H1 (cell line): ENCODE data around the gene GLIPR1. TPM values are rescaled to one million over a fixed set of nuclear protein-coding genes. Genes with fewer than 3 reads are reported as not detected.

Experiments used
- CTCF ChIA-PET: fragments of 300-600 bp; sonication (Branson Sonifier 250); formaldehyde crosslinking; loops from one replicate; lab custom pipeline; 2021; ENCODE audit not compliant: partially characterized antibody; lab: Charles Lee
- POLR2A ChIA-PET: fragments of 300-600 bp; sonication (Branson Sonifier 250); formaldehyde crosslinking; loops from one replicate; lab custom pipeline; 2021; ENCODE audit warnings: inconsistent platforms; ENCODE audit not compliant: partially characterized antibody; lab: Charles Lee
- DNase-seq, 2 experiments: peaks; one replicate each; pipeline versions ENCODE4 v3.0.0 to v3.0.0-alpha.2; 2010 to 2022; ENCODE audit warnings: low spot score in 2 of 2, low read depth in 1 of 2, mixed read lengths in 1 of 2
- FAIRE-seq: peaks from 2 replicates; lab custom pipeline; 2011; peaks lifted over from hg19 to GRCh38; lab: Jason Lieb, UNC
- H2AFZ ChIP-seq: 2 replicates; pipeline ENCODE4 v1.8.1; 2012; ENCODE audit warnings: low read length, inconsistent platforms
- H2AK5ac ChIP-seq: 2 replicates; pipeline ENCODE4 v1.6.1; 2013; ENCODE audit warnings: low read depth, low read length
- H2BK120ac ChIP-seq: replicated peaks from 2 replicates; pipeline ENCODE3; 2013; ENCODE audit warnings: low read depth, low read length, inconsistent platforms
- H2BK12ac ChIP-seq: 2 replicates; pipeline ENCODE4 v1.6.1; 2013; ENCODE audit warnings: low read depth, low read length
- H2BK15ac ChIP-seq: 2 replicates; pipeline ENCODE4 v1.6.1; 2013; ENCODE audit warnings: low read length
- H2BK20ac ChIP-seq: 2 replicates; pipeline ENCODE4 v1.6.1; 2013; ENCODE audit warnings: low read length
- H2BK5ac ChIP-seq: 2 replicates; pipeline ENCODE4 v1.6.1; 2013; ENCODE audit warnings: low read depth, low read length
- H3K14ac ChIP-seq: 2 replicates; pipeline ENCODE4 v1.6.1; 2013; ENCODE audit warnings: inconsistent platforms; ENCODE audit not compliant: insufficient read length
- H3K18ac ChIP-seq: 2 replicates; pipeline ENCODE4 v1.6.1; 2013; ENCODE audit warnings: low read length; ENCODE audit errors: extremely low read depth
- H3K23ac ChIP-seq: 2 replicates; pipeline ENCODE4 v1.6.1; 2013; ENCODE audit warnings: inconsistent platforms; ENCODE audit not compliant: insufficient read length
- H3K23me2 ChIP-seq: 2 replicates; pipeline ENCODE4 v1.6.1; 2013; ENCODE audit warnings: low read depth, low read length
- H3K27ac ChIP-seq: 2 replicates; pipeline ENCODE4 v1.6.1; 2011; ENCODE audit warnings: low read depth, low read length, inconsistent platforms
- H3K27me3 ChIP-seq, 4 experiments: replicated peaks in 1 of 4; 1 replicate in 1 of 4; 2 replicates in 3 of 4; pipeline versions ENCODE4 v1.6.1 to v1.8.1; 2011 to 2013; ENCODE audit warnings: low read length in 3 of 4, mild to moderate bottlenecking in 3 of 4, inconsistent platforms in 2 of 4, mixed read lengths in 2 of 4, moderate library complexity in 1 of 4; ENCODE audit not compliant: control insufficient read depth in 3 of 4, insufficient read depth in 3 of 4; ENCODE audit errors: extremely low read depth in 1 of 4
- H3K36me3 ChIP-seq, 4 experiments: 2 replicates each; pipeline versions ENCODE4 v1.6.1 to v1.8.1; 2011 to 2013; ENCODE audit warnings: mild to moderate bottlenecking in 4 of 4, low read length in 3 of 4, moderate library complexity in 2 of 4, control low read depth in 1 of 4, inconsistent platforms in 1 of 4; ENCODE audit not compliant: insufficient read depth in 4 of 4, control insufficient read depth in 2 of 4
- H3K4ac ChIP-seq: replicated peaks from 2 replicates; pipeline ENCODE3; 2013; ENCODE audit warnings: low read length, low read depth, mixed read lengths, inconsistent platforms; ENCODE audit not compliant: insufficient read length
- H3K4me1 ChIP-seq, 4 experiments: replicated peaks in 1 of 4; 1 replicate in 1 of 4; 2 replicates in 3 of 4; pipeline versions ENCODE4 v1.6.1 to v1.8.1; 2011 to 2013; ENCODE audit warnings: low read length in 3 of 4, inconsistent platforms in 2 of 4, mixed read lengths in 1 of 4; ENCODE audit not compliant: insufficient read depth in 4 of 4, control insufficient read depth in 3 of 4
- H3K4me2 ChIP-seq, 2 experiments: 2 replicates each; pipeline versions ENCODE4 v1.6.1 to v1.8.1; 2011 to 2013; ENCODE audit warnings: low read depth in 2 of 2, low read length in 2 of 2, control low read depth in 1 of 2, inconsistent platforms in 1 of 2, mild to moderate bottlenecking in 1 of 2; ENCODE audit not compliant: insufficient read depth in 1 of 2
- H3K4me3 ChIP-seq, 4 experiments: fragments of 200-600, 300-600 bp in 1 of 4; sonication (generic), shearing (Covaris generic), sonication (Bioruptor Twin) in 1 of 4; 2 replicates each; pipeline versions ENCODE4 v1.5.1 to v1.8.1; 2011 to 2016; ENCODE audit warnings: low read length in 4 of 4, low read depth in 3 of 4, control low read depth in 2 of 4, inconsistent platforms in 2 of 4, mild to moderate bottlenecking in 2 of 4, mixed read lengths in 1 of 4, moderate library complexity in 1 of 4; ENCODE audit not compliant: insufficient read depth in 2 of 4; ENCODE audit errors: extremely low read depth in 1 of 4
- H3K56ac ChIP-seq: replicated peaks from 2 replicates; pipeline ENCODE3; 2013; ENCODE audit warnings: low read depth, mild to moderate bottlenecking, mixed read lengths, low read length, inconsistent platforms; ENCODE audit not compliant: insufficient read length
- H3K79me1 ChIP-seq: 2 replicates; pipeline ENCODE4 v1.6.1; 2013; ENCODE audit warnings: low read depth, low read length, control low read depth
- H3K79me2 ChIP-seq, 2 experiments: 2 replicates each; pipeline versions ENCODE4 v1.6.1 to v1.8.1; 2012 to 2013; ENCODE audit warnings: low read length in 2 of 2, mild to moderate bottlenecking in 2 of 2, inconsistent platforms in 1 of 2; ENCODE audit not compliant: insufficient read depth in 2 of 2, control insufficient read depth in 1 of 2
- H3K9ac ChIP-seq, 4 experiments: replicated peaks in 1 of 4; 1 replicate in 1 of 4; 2 replicates in 3 of 4; pipeline versions ENCODE4 v1.6.1 to v1.8.1; 2011 to 2013; ENCODE audit warnings: low read depth in 3 of 4, low read length in 3 of 4, control low read depth in 2 of 4, mild to moderate bottlenecking in 2 of 4, moderate library complexity in 2 of 4, inconsistent platforms in 1 of 4; ENCODE audit errors: extremely low read depth in 1 of 4
- H3K9me3 ChIP-seq, 2 experiments: 2 replicates each; pipeline versions ENCODE4 v1.6.1 to v1.8.1; 2012 to 2013; ENCODE audit warnings: mild to moderate bottlenecking in 2 of 2, moderate library complexity in 2 of 2, control low read depth in 1 of 2, inconsistent platforms in 1 of 2, low read depth in 1 of 2, low read length in 1 of 2, mixed read lengths in 1 of 2; ENCODE audit not compliant: insufficient read depth in 2 of 2
- H4K20me1 ChIP-seq, 2 experiments: replicated peaks in 1 of 2; 2 replicates each; pipeline versions ENCODE3 to v1.8.1; 2011 to 2013; ENCODE audit warnings: inconsistent platforms in 2 of 2, low read length in 2 of 2, mild to moderate bottlenecking in 1 of 2; ENCODE audit not compliant: insufficient read depth in 2 of 2, control insufficient read depth in 1 of 2
- H4K5ac ChIP-seq: 2 replicates; pipeline ENCODE4 v1.6.1; 2013; ENCODE audit warnings: low read length, low read depth, mixed read lengths, inconsistent platforms; ENCODE audit not compliant: insufficient read length
- H4K8ac ChIP-seq: 2 replicates; pipeline ENCODE4 v1.8.0; 2013; ENCODE audit warnings: mild to moderate bottlenecking, moderate library complexity, low read length, inconsistent platforms; ENCODE audit not compliant: insufficient read depth; ENCODE audit errors: extremely low read depth
- H4K91ac ChIP-seq: replicated peaks from 2 replicates; pipeline ENCODE3; 2013; ENCODE audit warnings: low read length, mixed read lengths, inconsistent platforms; ENCODE audit not compliant: insufficient read length
- CHD1 ChIP-seq: IDR thresholded peaks from 2 replicates; pipeline ENCODE4 v1.6.1; 2012; ENCODE audit warnings: low read depth, low read length, improper control_type of control experiment
- POU5F1 ChIP-seq: IDR thresholded peaks from 2 replicates; pipeline ENCODE4 v1.6.1; 2011; ENCODE audit warnings: low read depth, mild to moderate bottlenecking, low read length, moderate library complexity
- SIN3A ChIP-seq, 2 experiments: IDR thresholded peaks in 1 of 2; conservative IDR thresholded peaks in 1 of 2; 2 replicates each; pipeline ENCODE4 v1.6.1; 2011 to 2012; ENCODE audit warnings: low read length in 2 of 2, improper control_type of control experiment in 1 of 2, low read depth in 1 of 2, mild to moderate bottlenecking in 1 of 2
- TAF1 ChIP-seq: IDR thresholded peaks from 2 replicates; pipeline ENCODE4 v1.6.1; 2011; ENCODE audit warnings: mild to moderate bottlenecking, low read depth, low read length
- WGBS, 2 experiments: shearing (Covaris generic) in 1 of 2; methylation state at CpG; one replicate each; pipeline versions ENCODE4 v1.1.6 to v1.1.7; 2013 to 2015; ENCODE audit warnings: low lambda C conversion rate in 2 of 2, mixed read lengths in 2 of 2, inconsistent platforms in 1 of 2, low coverage in 1 of 2, missing lambda C conversion rate in 1 of 2; ENCODE audit not compliant: insufficient replicate concordance in 2 of 2, insufficient coverage in 1 of 2, insufficient read length in 1 of 2; ENCODE audit errors: extremely low coverage in 1 of 2, missing lambda C conversion rate in 1 of 2; 5-methylcytosine and 5-hydroxymethylcytosine counted together
- polyA plus RNA-seq, 7 experiments: library from polyadenylated mRNA; depleted of rRNA in 3 of 7; stranded (reverse) in 5 of 7; unstranded in 2 of 7; fragments of >200 nt in 5 of 7; fragments of 200-250 nt in 2 of 7; gene quantifications; 1 replicate in 5 of 7; 2 replicates in 1 of 7; 4 replicates in 1 of 7; pipeline versions ENCODE4 v1.2.1 to v1.2.3, GENCODE V29; 2011 to 2013; ENCODE audit warnings: missing spikeins in 2 of 7, mixed read lengths in 2 of 7
- total RNA-seq: library from RNA; stranded (reverse); fragmentation: NEBNext Ultra II Directional; extraction: Animal tissue kit (Norgen Biotek cat#: 25700); gene quantifications from 2 replicates; pipeline ENCODE4 v1.2.1, GENCODE V29; 2021

GLIPR1 gene
- total and polyA plus RNA-seq, 2 of the 8 experiments (the other 6 are each of a cell fraction or from before 2014, with no cell fraction given), result 0.23 to 1.5 TPM

DNA sequence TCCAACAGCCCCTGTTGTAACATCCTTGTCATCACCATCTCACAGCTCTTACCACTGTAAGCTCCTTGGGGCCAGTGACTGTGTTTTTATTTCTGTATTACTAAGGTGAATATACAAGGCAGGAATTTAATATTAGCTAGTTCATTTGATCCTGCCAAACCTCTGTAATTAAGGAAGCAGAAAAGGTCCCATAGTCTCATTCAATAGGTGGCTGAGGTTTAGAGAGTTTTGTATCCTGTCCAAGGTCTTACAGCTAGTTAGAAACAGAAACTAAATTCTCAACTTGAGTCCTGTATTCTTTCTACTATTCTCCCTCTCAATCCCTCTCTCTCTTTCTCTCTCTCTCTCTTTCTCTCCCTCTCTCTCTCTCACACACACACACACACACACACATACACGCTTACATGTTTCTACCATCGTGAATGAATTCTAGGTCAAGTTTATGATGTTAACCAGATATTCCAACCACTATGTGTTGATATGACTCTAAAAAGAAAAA lies 543 bp upstream of the GLIPR1 start:
- peaks cover 0 to 8% (median 3%) of the 10 kb centered on the region in 4 experiments; a peak in 5 of 7 replicates for H3K4me1 ChIP-seq
- no peak overlapping the region for H3K4me3 ChIP-seq
- H2AK5ac ChIP-seq, result no peak overlapping the region
- 87% methylated on average over 2 of the region's 2 CpGs; no CpG with 5 or more reads in 1 of the 2 experiments for WGBS, 2 experiments
- CTCF ChIA-PET, result interaction anchor here (0.9 to 1.6 kb wide), 2 partner anchors 45 to 557 kb away, joined by 3 read pairs; no protein-coding TSS in a partner anchor
- no peaks in the 10 kb centered on the region for H4K20me1 ChIP-seq
- H4K91ac ChIP-seq, result no peak overlapping the region
- no peak overlapping the region for H2BK120ac ChIP-seq
- DNase-seq (no peak), FAIRE-seq (no peak)
- H3K36me3 ChIP-seq, result no peaks in the 10 kb centered on the region
- H3K18ac ChIP-seq, result no peak overlapping the region
- H3K14ac ChIP-seq, result no peak overlapping the region
- H2AFZ ChIP-seq, result no peak overlapping the region
- H3K79me1 ChIP-seq, result no peaks in the 10 kb centered on the region
- H2BK20ac ChIP-seq, result no peak overlapping the region
- H3K4me2 ChIP-seq, result no peak overlapping the region
- no peak overlapping the region for H4K8ac ChIP-seq
- POLR2A ChIA-PET, result no interaction called here
- no peak overlapping the region for H4K5ac ChIP-seq
- H3K27me3 ChIP-seq, result no peaks in the 10 kb centered on the region
- H2BK12ac ChIP-seq, result no peak overlapping the region
- H3K27ac ChIP-seq, result no peak overlapping the region
- H3K4ac ChIP-seq, result no peak overlapping the region
- TF ChIP-seq CHD1 (no peak), TAF1 (no peak), POU5F1 (no peak), SIN3A (conservative IDR thresholded peaks at IDR 0.05 in 1 of 2, IDR thresholded peaks at IDR 0.05 in 1 of 2; ENCODE audit: low read depth in 1 of 2, low read length in 2 of 2) (no peak)
- H3K23ac ChIP-seq, result no peak overlapping the region
- no peak overlapping the region for H2BK15ac ChIP-seq
- no peak overlapping the region for H3K56ac ChIP-seq
- no peaks in the 10 kb centered on the region for H3K23me2 ChIP-seq
- no peaks in the 10 kb centered on the region for H3K79me2 ChIP-seq
- H2BK5ac ChIP-seq, result no peak overlapping the region
- H3K9me3 ChIP-seq, result no peaks in the 10 kb centered on the region
- H3K9ac ChIP-seq, result no peak overlapping the region
